CD14-positive monocyte (primary cell): ENCODE data around the gene AQP9. TPM values are rescaled to one million over a fixed set of nuclear protein-coding genes. Genes with fewer than 3 reads are reported as not detected.

Experiments used
- DNase-seq, 3 donors: peaks; one replicate each; pipeline ENCODE4 v3.0.0-alpha.2; 2011 to 2022
- H2AFZ ChIP-seq: 2 replicates; pipeline ENCODE4 v1.6.0; 2012; ENCODE audit warnings: mild to moderate bottlenecking, low read depth, low read length, inconsistent platforms; ENCODE audit not compliant: insufficient read depth, poor library complexity, severe bottlenecking
- H3K27ac ChIP-seq, 2 donors: 1 replicate in 1 of 2; 2 replicates in 1 of 2; pipeline ENCODE4 v1.5.1; 2012 to 2013; ENCODE audit warnings: low read length in 2 of 2, control low read depth in 1 of 2, inconsistent platforms in 1 of 2, low read depth in 1 of 2, mild to moderate bottlenecking in 1 of 2
- H3K27me3 ChIP-seq, 2 donors: one replicate each; pipeline versions ENCODE4 v1.6.0 to v1.6.1; 2011 to 2013; ENCODE audit warnings: low read length in 2 of 2; ENCODE audit not compliant: control insufficient read depth in 2 of 2, insufficient read depth in 2 of 2
- H3K36me3 ChIP-seq, 2 donors: replicated peaks in 1 of 2; 1 replicate in 1 of 2; 2 replicates in 1 of 2; pipeline versions ENCODE4 v1.5.1 to v1.6.1; 2012 to 2013; ENCODE audit warnings: low read length in 2 of 2, control low read depth in 1 of 2, inconsistent platforms in 1 of 2, mild to moderate bottlenecking in 1 of 2; ENCODE audit not compliant: insufficient read depth in 2 of 2, control insufficient read depth in 1 of 2
- H3K4me1 ChIP-seq, 2 donors: 1 replicate in 1 of 2; 2 replicates in 1 of 2; pipeline versions ENCODE4 v1.5.1 to v1.6.1; 2012 to 2013; ENCODE audit warnings: low read length in 2 of 2, control low read depth in 1 of 2, inconsistent platforms in 1 of 2, mild to moderate bottlenecking in 1 of 2, moderate library complexity in 1 of 2; ENCODE audit not compliant: insufficient read depth in 2 of 2, control insufficient read depth in 1 of 2
- H3K4me2 ChIP-seq: replicated peaks from 2 replicates; pipeline ENCODE3; 2012; ENCODE audit warnings: low read length, moderate library complexity, mild to moderate bottlenecking; ENCODE audit not compliant: poor library complexity, severe bottlenecking; ENCODE audit errors: extremely low read depth
- H3K4me3 ChIP-seq, 3 experiments: fragments of 200-600 bp in 1 of 3; sonication (generic) in 1 of 3; replicated peaks in 1 of 3; 1 replicate in 2 of 3; 2 replicates in 1 of 3; pipeline ENCODE4 v1.5.1; 2011 to 2013; ENCODE audit warnings: low read length in 3 of 3, mild to moderate bottlenecking in 3 of 3, control low read depth in 2 of 3, low read depth in 2 of 3, inconsistent platforms in 1 of 3, moderate library complexity in 1 of 3
- H3K79me2 ChIP-seq: 2 replicates; pipeline ENCODE4 v1.6.0; 2012; ENCODE audit warnings: mild to moderate bottlenecking, control low read depth, inconsistent platforms, low read length, moderate library complexity; ENCODE audit not compliant: insufficient read depth
- H3K9ac ChIP-seq: 2 replicates; pipeline ENCODE4 v1.6.0; 2017; ENCODE audit warnings: low read length, mild to moderate bottlenecking; ENCODE audit not compliant: insufficient read depth, poor library complexity, severe bottlenecking
- H3K9me3 ChIP-seq, 2 donors: replicated peaks in 1 of 2; 1 replicate in 1 of 2; 2 replicates in 1 of 2; pipeline versions ENCODE4 v1.5.1 to v1.6.1; 2012 to 2013; ENCODE audit warnings: low read length in 2 of 2, control low read depth in 1 of 2; ENCODE audit not compliant: control insufficient read depth in 1 of 2, insufficient read depth in 1 of 2
- H4K20me1 ChIP-seq: 2 replicates; pipeline ENCODE4 v1.6.0; 2012; ENCODE audit warnings: mild to moderate bottlenecking, low read length, control low read depth, moderate library complexity; ENCODE audit not compliant: insufficient read depth
- H3K27ac Mint-ChIP-seq, 7 donors: one replicate each; pipeline ENCODE4 v1.8.0; 2020; ENCODE audit warnings: mild to moderate bottlenecking in 7 of 7, mixed read lengths in 7 of 7, moderate library complexity in 6 of 7, inconsistent platforms in 2 of 7
- H3K27me3 Mint-ChIP-seq, 3 donors: one replicate each; pipeline ENCODE4 v1.8.0; 2021 to 2022; ENCODE audit warnings: low read depth in 3 of 3, mild to moderate bottlenecking in 3 of 3, mixed read lengths in 3 of 3, moderate library complexity in 3 of 3, inconsistent platforms in 1 of 3
- H3K36me3 Mint-ChIP-seq, 2 donors: one replicate each; pipeline ENCODE4 v1.8.0; 2020; ENCODE audit warnings: mixed read lengths in 2 of 2, inconsistent platforms in 1 of 2, mild to moderate bottlenecking in 1 of 2
- H3K4me1 Mint-ChIP-seq: one replicate; pipeline ENCODE4 v1.8.0; 2020; ENCODE audit warnings: mild to moderate bottlenecking, mixed read lengths
- H3K4me3 Mint-ChIP-seq, 2 donors: one replicate each; pipeline ENCODE4 v1.8.0; 2020; ENCODE audit warnings: mild to moderate bottlenecking in 2 of 2, mixed read lengths in 2 of 2, moderate library complexity in 1 of 2
- H3K9me3 Mint-ChIP-seq, 7 donors: one replicate each; pipeline ENCODE4 v1.8.0; 2020 to 2022; ENCODE audit warnings: mixed read lengths in 7 of 7, mild to moderate bottlenecking in 6 of 7, moderate library complexity in 6 of 7, inconsistent platforms in 2 of 7
- CTCF ChIP-seq: fragments of 200-600 bp; IDR thresholded peaks from one replicate; pipeline ENCODE4 v1.8.0; 2022; ENCODE audit warnings: antibody characterized with exemption, mild to moderate bottlenecking
- WGBS: methylation state at CpG from one replicate; pipeline ENCODE4 v1.1.5; 2013; ENCODE audit warnings: missing lambda C conversion rate; ENCODE audit not compliant: insufficient coverage; 5-methylcytosine and 5-hydroxymethylcytosine counted together
- intact Hi-C, 2 donors: fragments of 100-400 bp; cut with micrococcal nuclease; formaldehyde crosslinking; loops; one replicate each; pipeline versions ENCODE4 v1.15.0 to v1.15.1; 2023
- polyA plus RNA-seq, 3 donors: library from polyadenylated mRNA; depleted of rRNA in 1 of 3; unstranded in 2 of 3; stranded (reverse) in 1 of 3; fragments of 300-500 nt in 2 of 3; fragments of >200 nt in 1 of 3; fragmentation: Illumina TruSeq in 2 of 3; gene quantifications; 1 replicate in 2 of 3; 2 replicates in 1 of 3; pipeline ENCODE4 v1.2.3, GENCODE V29; 2012 to 2021

The AQP9 gene
- polyA plus RNA-seq, 3 donors = 35.6 to 141 (median 112) TPM

DNA sequence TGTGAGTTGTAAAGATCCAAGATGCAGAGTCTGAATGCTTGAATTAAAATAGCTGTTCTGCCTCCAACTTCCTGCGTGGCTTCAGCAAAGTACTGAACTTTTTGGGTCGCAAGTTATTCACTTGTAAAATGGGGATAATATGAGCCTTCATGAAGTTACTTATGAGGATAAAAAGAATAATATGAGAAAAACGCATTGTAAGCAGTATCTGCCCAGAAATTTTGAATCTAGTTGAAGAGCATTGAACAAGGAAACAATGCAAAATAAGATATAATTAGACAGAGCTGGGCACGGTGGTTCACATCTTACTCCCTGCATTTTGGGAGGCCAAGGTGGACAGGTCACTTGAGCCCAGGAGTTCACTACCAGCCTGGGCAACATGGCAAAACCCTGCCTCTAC is 37.8 kb downstream of the AQP9 start:
- Mint-ChIP-seq H3K36me3 (peaks cover 74 to 75% of the 10 kb centered on the region in 2 donors), H3K27ac (peak overlapping the region in 1 of 7 donors; percentile 76), H3K27me3 (peaks cover 7 to 18% (median 11%) of the 10 kb centered on the region in 3 donors), H3K4me3 (no peak overlapping the region), H3K9me3 (peaks cover 0 to 6% (median 0%) of the 10 kb centered on the region in 7 donors), H3K4me1 (peaks cover 5% of the 10 kb centered on the region)
- WGBS = 88% methylated on average over 3 of the region's 4 CpGs
- H4K20me1 ChIP-seq = no peaks in the 10 kb centered on the region
- intact Hi-C loops = no loop called here
- no peak overlapping the region for H3K4me3 ChIP-seq
- TF ChIP-seq CTCF = no peak
- no peaks in the 10 kb centered on the region for H3K4me1 ChIP-seq
- H2AFZ ChIP-seq = no peak overlapping the region
- no peak overlapping the region for H3K4me2 ChIP-seq
- H3K27me3 ChIP-seq = peaks cover 0 to 2% of the 10 kb centered on the region in 2 donors
- no peak for DNase-seq
- peaks cover 5 to 68% of the 10 kb centered on the region in 2 donors for H3K36me3 ChIP-seq
- no peaks in the 10 kb centered on the region for H3K9me3 ChIP-seq
- H3K9ac ChIP-seq = no peak overlapping the region
- H3K27ac ChIP-seq = no peak overlapping the region
- no peaks in the 10 kb centered on the region for H3K79me2 ChIP-seq

DNA sequence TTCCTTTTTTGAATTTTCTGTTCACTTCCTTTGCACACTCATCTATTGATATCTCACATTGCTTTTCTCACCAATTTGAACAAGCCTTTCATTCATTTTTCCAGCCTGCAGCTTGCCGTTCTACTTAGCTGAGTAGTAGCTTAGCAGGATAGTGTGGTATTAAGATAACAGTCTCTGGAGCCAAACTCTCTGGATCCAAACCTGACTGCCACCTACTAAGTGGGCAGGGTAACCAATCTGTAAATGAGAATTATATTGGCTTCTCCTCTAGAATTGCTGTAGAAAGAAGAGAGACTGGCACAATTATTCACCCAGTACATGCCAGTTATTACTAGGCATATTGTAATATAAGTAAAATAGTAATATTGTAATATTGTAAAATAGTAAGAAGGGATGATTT is 40.5 kb downstream of the AQP9 start:
- Mint-ChIP-seq H3K27me3 (peaks cover 6 to 9% (median 8%) of the 10 kb centered on the region in 3 donors), H3K4me1 (peaks cover 5% of the 10 kb centered on the region), H3K4me3 (no peak overlapping the region), H3K27ac (no peak overlapping the region), H3K36me3 (peaks cover 57 to 67% of the 10 kb centered on the region in 2 donors), H3K9me3 (peaks cover 0 to 7% (median 0%) of the 10 kb centered on the region in 7 donors)
- no peak for DNase-seq
- H4K20me1 ChIP-seq = no peaks in the 10 kb centered on the region
- no peak overlapping the region for H2AFZ ChIP-seq
- no peaks in the 10 kb centered on the region for H3K79me2 ChIP-seq
- H3K4me3 ChIP-seq = no peak overlapping the region
- H3K9me3 ChIP-seq = no peaks in the 10 kb centered on the region
- H3K9ac ChIP-seq = no peak overlapping the region
- WGBS = no CpG with 5 or more reads among the region's 1 CpG
- peaks cover 0 to 2% of the 10 kb centered on the region in 2 donors for H3K4me1 ChIP-seq
- H3K36me3 ChIP-seq = peaks cover 2 to 48% of the 10 kb centered on the region in 2 donors
- no peak overlapping the region for H3K4me2 ChIP-seq
- no peak for TF ChIP-seq CTCF
- peaks cover 0 to 2% of the 10 kb centered on the region in 2 donors for H3K27me3 ChIP-seq
- intact Hi-C loops = no loop called here
- no peak overlapping the region for H3K27ac ChIP-seq
